Measurements from ENCODE around the gene ATG101. TPM values are rescaled to one million over a fixed set of nuclear protein-coding genes. Genes with fewer than 3 reads are reported as not detected.
A peak's percentile ranks its signal among the peaks of the same experiment; 100 is the strongest.

ATG101 gene
- total and polyA plus RNA-seq, 2 donors (not counting 1 experiment from before 2014, with no cell fraction given) = 19.4 to 50.3 TPM

- Histone ChIP-seq H3K79me2 (ENCODE audit: control insufficient read depth, insufficient read depth, low read length) (peaks cover 6% of the 10 kb centered on the region), H3K4me2 (replicated peaks; ENCODE audit: low read depth, low read length, poor library complexity, severe bottlenecking) (peak overlapping the region; percentile 97), H3K9ac (ENCODE audit: low read length) (peak overlapping the region; percentile 80), H3K27ac (ENCODE audit: low read length in 2 of 2) (peak overlapping the region; percentile 34 to 99), H3K27me3 (replicated peaks in 1 of 4; ENCODE audit: control extremely low read depth in 1 of 4, control insufficient read depth in 3 of 4, insufficient read depth in 4 of 4, low read length in 3 of 4) (no peaks in the 10 kb centered on the region), H2AFZ (ENCODE audit: insufficient read depth, low read depth, low read length, poor library complexity, severe bottlenecking) (no peak overlapping the region), H3K4me1 (ENCODE audit: control insufficient read depth in 2 of 2, insufficient read depth in 2 of 2, low read length in 2 of 2) (peaks cover 22 to 35% of the 10 kb centered on the region in 2 donors), H3K36me3 (replicated peaks in 1 of 2; ENCODE audit: control extremely low read depth in 1 of 2, control insufficient read depth in 1 of 2, extremely low read depth in 1 of 2, insufficient read depth in 2 of 2, low read length in 1 of 2) (peaks cover 0 to 24% of the 10 kb centered on the region in 2 experiments), H3K9me3 (ENCODE audit: control extremely low read depth in 1 of 3, control insufficient read depth in 2 of 3, insufficient read depth in 1 of 3, low read length in 2 of 3) (no peaks in the 10 kb centered on the region), H3K4me3 (ENCODE audit: control extremely low read depth in 1 of 5, extremely low read depth in 1 of 5, insufficient read depth in 1 of 5, low read depth in 2 of 5, low read length in 4 of 5) (peak overlapping the region in 3 of 5 experiments; percentile 74 to 92 (median 86)), H4K20me1 (ENCODE audit: control insufficient read depth, insufficient read depth, low read length, poor library complexity, severe bottlenecking) (peaks cover 39% of the 10 kb centered on the region)
- DNase-seq (peak; percentile 59), ATAC-seq (ENCODE audit: low read depth) (no peak)
- WGBS (ENCODE audit: insufficient coverage) = 100% methylated on average over 2 of the region's 7 CpGs
- CTCF ChIA-PET = interaction anchor here (0.6 to 2.7 kb wide), 7 partner anchors 17 to 32 kb away, joined by 3 to 49 read pairs (median 11); partner anchors contain the start of gene ATG101
- TF ChIP-seq CTCF (IDR thresholded peaks at IDR 0.05) (no peak), EZH2 (IDR thresholded peaks at IDR 0.05; ENCODE audit: borderline replicate concordance, insufficient read depth, low read depth, low read length, poor library complexity, severe bottlenecking) (no peak)
- H3K9me3 Mint-ChIP-seq (ENCODE audit: insufficient read depth) = no peaks in the 10 kb centered on the region
- intact Hi-C loops (cut with micrococcal nuclease) = no loop called here
- H3K27ac Mint-ChIP-seq = peak overlapping the region; percentile 99
- POLR2A ChIA-PET = no interaction called here
- no peaks in the 10 kb centered on the region for H3K27me3 Mint-ChIP-seq
- peak overlapping the region; percentile 100 for H3K4me3 Mint-ChIP-seq
- peaks cover 42% of the 10 kb centered on the region for H3K4me1 Mint-ChIP-seq
Observed at GRCh38 chr12:52052468-52053186, 17.2 kb upstream of the ATG101 start.

- H2AFZ ChIP-seq (ENCODE audit: insufficient read depth, low read depth, low read length, poor library complexity, severe bottlenecking) = no peak overlapping the region
- ATAC-seq (ENCODE audit: low read depth) = no peak
- H3K4me2 ChIP-seq (replicated peaks; ENCODE audit: low read depth, low read length, poor library complexity, severe bottlenecking) = no peak overlapping the region
- intact Hi-C loops (cut with micrococcal nuclease) = no loop called here
- 93% methylated on average over 5 of the region's 9 CpGs for WGBS (ENCODE audit: insufficient coverage)
- H3K4me3 ChIP-seq (ENCODE audit: control extremely low read depth in 1 of 5, extremely low read depth in 1 of 5, insufficient read depth in 1 of 5, low read depth in 2 of 5, low read length in 4 of 5) = no peak overlapping the region
- H3K36me3 ChIP-seq (replicated peaks in 1 of 2; ENCODE audit: control extremely low read depth in 1 of 2, control insufficient read depth in 1 of 2, extremely low read depth in 1 of 2, insufficient read depth in 2 of 2, low read length in 1 of 2) = peaks cover 0 to 27% of the 10 kb centered on the region in 2 experiments
- peak overlapping the region; percentile 100 for H3K4me3 Mint-ChIP-seq
- H3K4me1 Mint-ChIP-seq = peaks cover 42% of the 10 kb centered on the region
- no peaks in the 10 kb centered on the region for H3K9me3 Mint-ChIP-seq (ENCODE audit: insufficient read depth)
- TF ChIP-seq EZH2 (IDR thresholded peaks at IDR 0.05; ENCODE audit: borderline replicate concordance, insufficient read depth, low read depth, low read length, poor library complexity, severe bottlenecking) (no peak), CTCF (IDR thresholded peaks at IDR 0.05) (no peak)
- H3K4me1 ChIP-seq (ENCODE audit: control insufficient read depth in 2 of 2, insufficient read depth in 2 of 2, low read length in 2 of 2) = peaks cover 22 to 35% of the 10 kb centered on the region in 2 donors
- no peak overlapping the region for H3K27ac ChIP-seq (ENCODE audit: low read length in 2 of 2)
- no peaks in the 10 kb centered on the region for H3K9me3 ChIP-seq (ENCODE audit: control extremely low read depth in 1 of 3, control insufficient read depth in 2 of 3, insufficient read depth in 1 of 3, low read length in 2 of 3)
- peaks cover 6% of the 10 kb centered on the region for H3K79me2 ChIP-seq (ENCODE audit: control insufficient read depth, insufficient read depth, low read length)
- ChIA-PET POLR2A (no interaction called here), CTCF (interaction anchor here (1.4 kb wide), 1 partner anchor 29 kb away, joined by 11 read pairs; no protein-coding TSS in a partner anchor)
- H4K20me1 ChIP-seq (ENCODE audit: control insufficient read depth, insufficient read depth, low read length, poor library complexity, severe bottlenecking) = peaks cover 39% of the 10 kb centered on the region
- DNase-seq = no peak
- no peaks in the 10 kb centered on the region for H3K27me3 ChIP-seq (replicated peaks in 1 of 4; ENCODE audit: control extremely low read depth in 1 of 4, control insufficient read depth in 3 of 4, insufficient read depth in 4 of 4, low read length in 3 of 4)
- H3K27me3 Mint-ChIP-seq = no peaks in the 10 kb centered on the region
- no peak overlapping the region for H3K9ac ChIP-seq (ENCODE audit: low read length)
- H3K27ac Mint-ChIP-seq = no peak overlapping the region
Observed at GRCh38 chr12:52053536-52054209, 16.1 kb upstream of the ATG101 start.
